GM19467 (cell line): Measurements from ENCODE around the gene MEGF8.

Experiments
- ATAC-seq: cut with Tn5 transposase; IDR thresholded peaks from one replicate; pipeline ENCODE4 v1.9.1; 2021; ENCODE audit warnings: mild to moderate bottlenecking, moderate library complexity; ENCODE audit not compliant: unreplicated experiment

MEGF8 gene

GRCh38 chr19:42353341-42354015 lies 28.0 kb downstream of the MEGF8 start:
- no peak for ATAC-seq

GRCh38 chr19:42355896-42356295 lies 30.5 kb downstream of the MEGF8 start:
- no peak for ATAC-seq

GRCh38 chr19:42356686-42357085 lies 31.3 kb downstream of the MEGF8 start:
- ATAC-seq = no peak

- no peak for ATAC-seq
These were observed 31.9 kb downstream of the MEGF8 start for GRCh38 chr19:42357290-42357689.

- ATAC-seq = no peak
These were observed 35.5 kb downstream of the MEGF8 start for GRCh38 chr19:42360787-42361544.

- no peak for ATAC-seq
These were observed 36.1 kb downstream of the MEGF8 start for GRCh38 chr19:42361545-42361910.

GRCh38 chr19:42362342-42362741 lies 36.9 kb downstream of the MEGF8 start:
- ATAC-seq = no peak

- ATAC-seq = no peak
These were observed 37.5 kb downstream of the MEGF8 start for GRCh38 chr19:42362891-42363440.

- ATAC-seq = no peak
These were observed 38.3 kb downstream of the MEGF8 start for GRCh38 chr19:42363614-42364346.

GRCh38 chr19:42366673-42367072 lies 41.2 kb downstream of the MEGF8 start:
- no peak for ATAC-seq

GRCh38 chr19:42367929-42368328 lies 42.5 kb downstream of the MEGF8 start:
- no peak for ATAC-seq

GRCh38 chr19:42368360-42368759 lies 42.9 kb downstream of the MEGF8 start:
- no peak for ATAC-seq

- ATAC-seq = no peak
These were observed 43.3 kb downstream of the MEGF8 start for GRCh38 chr19:42368765-42369164.

GRCh38 chr19:42369433-42370067 lies 44.1 kb downstream of the MEGF8 start:
- no peak for ATAC-seq

- ATAC-seq = no peak
These were observed 44.7 kb downstream of the MEGF8 start for GRCh38 chr19:42370068-42370520.

GRCh38 chr19:42370626-42371175 lies 45.3 kb downstream of the MEGF8 start:
- no peak for ATAC-seq

GRCh38 chr19:42374826-42375376 lies 49.5 kb downstream of the MEGF8 start:
- no peak for ATAC-seq

GRCh38 chr19:42375415-42376176 lies 50.2 kb downstream of the MEGF8 start:
- no peak for ATAC-seq

GRCh38 chr19:42376177-42376555 lies 50.7 kb downstream of the MEGF8 start:
- no peak for ATAC-seq
